Right atrium auricular region (tissue), 2 donors: ENCODE data around the gene ABL1. TPM values are rescaled to one million over a fixed set of nuclear protein-coding genes. Genes with fewer than 3 reads are reported as not detected.

Source experiments
- DNase-seq: peaks from one replicate; pipeline ENCODE4 v3.0.0-alpha.2; 2019; ENCODE audit warnings: low spot score
- H3K27ac ChIP-seq, 2 donors: fragments of 200-600 bp; sonication (generic); 1 replicate in 1 of 2; 2 replicates in 1 of 2; pipeline ENCODE4 v1.5.1; 2016 to 2019
- H3K27me3 ChIP-seq, 2 donors: fragments of 200-600 bp; sonication (generic); one replicate each; pipeline versions ENCODE4 v1.5.1 to v1.6.0; 2017 to 2019
- H3K36me3 ChIP-seq: fragments of 200-600 bp; sonication (generic); one replicate; pipeline ENCODE4 v1.5.1; 2016
- H3K4me1 ChIP-seq, 2 donors: fragments of 200-600 bp; sonication (generic); one replicate each; pipeline versions ENCODE4 v1.5.1 to v1.6.0; 2017 to 2019
- H3K4me3 ChIP-seq, 2 donors: fragments of 200-600 bp; sonication (generic); 1 replicate in 1 of 2; 2 replicates in 1 of 2; pipeline ENCODE4 v1.5.1; 2017 to 2019; ENCODE audit warnings: mild to moderate bottlenecking in 1 of 2, moderate library complexity in 1 of 2
- H3K9me3 ChIP-seq, 2 donors: fragments of 200-600 bp; sonication (generic); one replicate each; pipeline ENCODE4 v1.5.1; 2019
- total RNA-seq, 2 donors: library from RNA; depleted of rRNA; stranded (reverse); fragments of >200 nt; gene quantifications; one replicate each; pipeline ENCODE4 v1.1.0, GENCODE V29; 2016
- TF ChIP-seq, protein P1 (sequence below), 2 donors: fragments of 200-600 bp; sonication (generic); IDR thresholded peaks; one replicate each; pipeline ENCODE4 v1.5.1; 2019; ENCODE audit warnings: antibody characterized with exemption in 2 of 2

Gene ABL1
- total RNA-seq, 2 donors from 2014 or later: 26.3 to 38.9 TPM

- no peaks in the 10 kb centered on the region for H3K9me3 ChIP-seq
- TF ChIP-seq, protein P1, sequence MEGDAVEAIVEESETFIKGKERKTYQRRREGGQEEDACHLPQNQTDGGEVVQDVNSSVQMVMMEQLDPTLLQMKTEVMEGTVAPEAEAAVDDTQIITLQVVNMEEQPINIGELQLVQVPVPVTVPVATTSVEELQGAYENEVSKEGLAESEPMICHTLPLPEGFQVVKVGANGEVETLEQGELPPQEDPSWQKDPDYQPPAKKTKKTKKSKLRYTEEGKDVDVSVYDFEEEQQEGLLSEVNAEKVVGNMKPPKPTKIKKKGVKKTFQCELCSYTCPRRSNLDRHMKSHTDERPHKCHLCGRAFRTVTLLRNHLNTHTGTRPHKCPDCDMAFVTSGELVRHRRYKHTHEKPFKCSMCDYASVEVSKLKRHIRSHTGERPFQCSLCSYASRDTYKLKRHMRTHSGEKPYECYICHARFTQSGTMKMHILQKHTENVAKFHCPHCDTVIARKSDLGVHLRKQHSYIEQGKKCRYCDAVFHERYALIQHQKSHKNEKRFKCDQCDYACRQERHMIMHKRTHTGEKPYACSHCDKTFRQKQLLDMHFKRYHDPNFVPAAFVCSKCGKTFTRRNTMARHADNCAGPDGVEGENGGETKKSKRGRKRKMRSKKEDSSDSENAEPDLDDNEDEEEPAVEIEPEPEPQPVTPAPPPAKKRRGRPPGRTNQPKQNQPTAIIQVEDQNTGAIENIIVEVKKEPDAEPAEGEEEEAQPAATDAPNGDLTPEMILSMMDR (IDR thresholded peaks at IDR 0.05): no peak
- DNase-seq: no peak
- peaks cover 50% of the 10 kb centered on the region for H3K36me3 ChIP-seq
- no peaks in the 10 kb centered on the region for H3K27me3 ChIP-seq
- H3K4me1 ChIP-seq: peaks cover 0 to 43% of the 10 kb centered on the region in 2 donors
- no peak overlapping the region for H3K4me3 ChIP-seq
- peak overlapping the region; percentile 60 to 79 for H3K27ac ChIP-seq
These were observed 24.0 kb downstream of the ABL1 start for GRCh38 chr9:130858739-130859705.

DNA sequence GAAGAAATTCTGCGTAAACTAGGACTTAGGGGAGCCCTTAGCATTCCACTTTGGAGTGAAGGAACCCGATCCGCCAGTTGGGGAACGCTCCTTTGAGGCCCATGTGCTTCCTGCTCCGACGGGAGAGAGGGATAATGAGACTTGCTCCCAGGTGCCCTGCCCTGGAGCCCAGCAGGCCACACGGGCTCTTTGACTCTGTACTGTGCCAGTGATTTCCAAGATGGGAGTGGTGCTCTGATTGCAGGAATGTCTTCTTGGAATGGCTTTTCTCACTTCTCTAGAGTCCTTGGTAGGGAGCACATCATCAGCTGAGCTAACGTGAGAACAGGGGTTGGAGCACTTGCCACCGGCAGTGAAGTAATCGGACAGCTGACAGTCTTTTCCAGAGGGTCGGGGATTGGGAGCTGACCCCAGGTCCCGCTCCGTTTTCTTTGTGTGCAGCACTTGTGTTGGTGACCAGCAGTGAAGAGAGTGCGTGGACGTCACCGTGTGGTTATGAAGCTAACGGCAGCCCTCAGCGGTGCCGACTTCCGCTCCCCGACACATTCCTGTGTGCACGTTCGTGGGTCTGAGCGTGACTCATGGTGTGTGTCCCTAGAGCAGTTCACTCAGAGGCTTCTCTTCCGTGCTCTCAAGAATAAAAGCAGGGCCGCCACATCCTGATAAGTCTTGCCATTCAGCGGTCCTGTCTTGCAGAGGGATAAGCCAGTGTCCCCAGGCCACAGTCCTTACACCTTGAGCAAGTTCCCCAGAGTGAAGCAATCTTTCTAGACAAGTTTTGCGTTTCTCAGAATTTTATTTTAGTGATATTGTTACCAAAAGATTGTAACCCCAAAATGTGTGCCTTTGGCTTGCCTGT lies 25.6 kb downstream of the ABL1 start:
- H3K4me3 ChIP-seq: no peak overlapping the region
- peaks cover 0 to 43% of the 10 kb centered on the region in 2 donors for H3K4me1 ChIP-seq
- peak; percentile 98 for DNase-seq
- TF ChIP-seq, protein P1 (IDR thresholded peaks at IDR 0.05): peak; percentile 17 to 73
- H3K27ac ChIP-seq: peak overlapping the region; percentile 54 to 77
- peaks cover 35% of the 10 kb centered on the region for H3K36me3 ChIP-seq
- no peaks in the 10 kb centered on the region for H3K9me3 ChIP-seq
- no peaks in the 10 kb centered on the region for H3K27me3 ChIP-seq

GRCh38 chr9:130861372-130862180 lies 26.5 kb downstream of the ABL1 start:
- H3K4me1 ChIP-seq: peaks cover 0 to 43% of the 10 kb centered on the region in 2 donors
- peak overlapping the region; percentile 54 to 77 for H3K27ac ChIP-seq
- no peak overlapping the region for H3K4me3 ChIP-seq

GRCh38 chr9:130862217-130862616 lies 27.2 kb downstream of the ABL1 start:
- H3K4me3 ChIP-seq: no peak overlapping the region
- no peak for DNase-seq
- H3K27ac ChIP-seq: peak overlapping the region; percentile 38 to 54
- TF ChIP-seq, protein P1 (IDR thresholded peaks at IDR 0.05): no peak
- H3K27me3 ChIP-seq: no peaks in the 10 kb centered on the region
- peaks cover 21% of the 10 kb centered on the region for H3K36me3 ChIP-seq
- no peaks in the 10 kb centered on the region for H3K9me3 ChIP-seq
- peaks cover 0 to 43% of the 10 kb centered on the region in 2 donors for H3K4me1 ChIP-seq

More at GRCh38 chr9:130861372-130862180, 26.5 kb downstream of the ABL1 start:
- no peaks in the 10 kb centered on the region for H3K27me3 ChIP-seq
- H3K36me3 ChIP-seq: peaks cover 26% of the 10 kb centered on the region
- H3K9me3 ChIP-seq: no peaks in the 10 kb centered on the region
- DNase-seq: no peak
- TF ChIP-seq, protein P1 (IDR thresholded peaks at IDR 0.05): no peak

GRCh38 chr9:130862747-130863146 lies 27.7 kb downstream of the ABL1 start:
- TF ChIP-seq, protein P1 (IDR thresholded peaks at IDR 0.05): no peak
- peak overlapping the region; percentile 38 to 54 for H3K27ac ChIP-seq
- H3K36me3 ChIP-seq: peaks cover 21% of the 10 kb centered on the region
- no peaks in the 10 kb centered on the region for H3K27me3 ChIP-seq
- H3K4me1 ChIP-seq: peaks cover 0 to 42% of the 10 kb centered on the region in 2 donors
- no peak overlapping the region for H3K4me3 ChIP-seq
- no peak for DNase-seq
- H3K9me3 ChIP-seq: no peaks in the 10 kb centered on the region
